ENCODE results near the gene PCDH7. TPM values are rescaled to one million over a fixed set of nuclear protein-coding genes. Genes with fewer than 3 reads are reported as not detected.

The PCDH7 gene
- polyA plus RNA-seq, 1 donor from 2014 or later: 12.6 TPM

DNA sequence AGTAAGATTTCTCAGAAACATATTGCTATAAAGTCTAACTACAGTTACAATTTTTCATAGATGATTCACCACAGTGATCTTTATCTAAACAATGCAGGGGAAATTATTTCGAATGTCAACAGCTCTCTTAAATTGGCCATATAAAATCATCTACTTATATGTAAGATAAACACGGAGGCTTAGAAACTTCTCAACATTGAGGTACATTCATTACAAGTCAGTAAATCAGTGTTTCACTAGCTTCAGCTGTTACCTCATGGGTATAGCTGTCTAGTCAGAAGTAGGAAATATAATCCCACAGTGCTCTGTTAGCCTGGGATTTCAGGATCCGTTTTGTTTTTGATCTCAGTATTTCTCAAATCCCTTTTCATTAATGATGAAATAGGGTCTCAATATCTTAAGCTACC, 43.2 kb downstream of the PCDH7 start:
- Histone ChIP-seq H3K9me3 (ENCODE audit: low read length) (no peaks in the 10 kb centered on the region), H3K9me2 (ENCODE audit: insufficient read depth, low read length) (no peaks in the 10 kb centered on the region), H2AFZ (ENCODE audit: low read depth, low read length) (no peak overlapping the region), H4K20me1 (ENCODE audit: insufficient read depth) (no peaks in the 10 kb centered on the region), H3F3A (ENCODE audit: insufficient read depth, low read length, poor library complexity, severe bottlenecking) (no peaks in the 10 kb centered on the region), H3K4me3 (ENCODE audit: low read length) (no peak overlapping the region), H3K79me2 (replicated peaks; ENCODE audit: insufficient read depth, low read length) (no peaks in the 10 kb centered on the region), H3K36me3 (ENCODE audit: insufficient read depth, low read length) (no peaks in the 10 kb centered on the region), H3K4me2 (ENCODE audit: low read length) (no peak overlapping the region), H3K9ac (ENCODE audit: low read length) (no peak overlapping the region), H3K27ac (ENCODE audit: low read length) (no peak overlapping the region), H3K27me3 (ENCODE audit: insufficient read depth, low read depth, low read length) (no peaks in the 10 kb centered on the region)
- TF ChIP-seq TAF1 (IDR thresholded peaks at IDR 0.05; ENCODE audit: low read depth) (no peak), RAD21 (conservative IDR thresholded peaks at IDR 0.05) (no peak), EZH2 (IDR thresholded peaks at IDR 0.05; ENCODE audit: borderline replicate concordance, insufficient read depth, low read length, poor library complexity, severe bottlenecking) (no peak), POLR2AphosphoS5 (IDR thresholded peaks at IDR 0.05) (no peak), EP300 (conservative IDR thresholded peaks at IDR 0.05; ENCODE audit: poor library complexity, severe bottlenecking) (no peak), MXI1 (conservative IDR thresholded peaks at IDR 0.05; ENCODE audit: poor library complexity, severe bottlenecking) (no peak), SMC3 (conservative IDR thresholded peaks at IDR 0.05; ENCODE audit: poor library complexity) (no peak)
- TF ChIP-seq, protein P1, sequence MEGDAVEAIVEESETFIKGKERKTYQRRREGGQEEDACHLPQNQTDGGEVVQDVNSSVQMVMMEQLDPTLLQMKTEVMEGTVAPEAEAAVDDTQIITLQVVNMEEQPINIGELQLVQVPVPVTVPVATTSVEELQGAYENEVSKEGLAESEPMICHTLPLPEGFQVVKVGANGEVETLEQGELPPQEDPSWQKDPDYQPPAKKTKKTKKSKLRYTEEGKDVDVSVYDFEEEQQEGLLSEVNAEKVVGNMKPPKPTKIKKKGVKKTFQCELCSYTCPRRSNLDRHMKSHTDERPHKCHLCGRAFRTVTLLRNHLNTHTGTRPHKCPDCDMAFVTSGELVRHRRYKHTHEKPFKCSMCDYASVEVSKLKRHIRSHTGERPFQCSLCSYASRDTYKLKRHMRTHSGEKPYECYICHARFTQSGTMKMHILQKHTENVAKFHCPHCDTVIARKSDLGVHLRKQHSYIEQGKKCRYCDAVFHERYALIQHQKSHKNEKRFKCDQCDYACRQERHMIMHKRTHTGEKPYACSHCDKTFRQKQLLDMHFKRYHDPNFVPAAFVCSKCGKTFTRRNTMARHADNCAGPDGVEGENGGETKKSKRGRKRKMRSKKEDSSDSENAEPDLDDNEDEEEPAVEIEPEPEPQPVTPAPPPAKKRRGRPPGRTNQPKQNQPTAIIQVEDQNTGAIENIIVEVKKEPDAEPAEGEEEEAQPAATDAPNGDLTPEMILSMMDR (IDR thresholded peaks at IDR 0.05; ENCODE audit: poor library complexity, severe bottlenecking): no peak

DNA sequence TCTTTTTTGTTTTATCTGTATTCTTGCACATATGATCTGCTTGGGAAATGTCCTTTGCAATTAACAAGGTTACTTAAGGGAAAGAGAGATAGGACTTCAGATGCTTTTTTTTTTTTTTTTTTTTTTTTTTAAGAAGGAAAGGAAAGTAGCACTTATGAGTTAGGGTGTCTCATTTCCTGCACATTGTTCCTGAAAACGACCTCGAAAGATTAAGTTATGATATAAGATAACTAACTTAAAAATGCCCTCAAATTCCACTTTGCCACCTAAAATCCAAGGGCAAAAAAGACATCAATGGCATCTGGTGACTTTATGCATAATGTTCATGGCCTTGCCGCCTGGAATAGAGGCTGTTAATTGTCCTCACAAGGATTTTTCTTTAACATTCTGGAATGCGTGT, 44.9 kb downstream of the PCDH7 start:
- TF ChIP-seq, protein P2, sequence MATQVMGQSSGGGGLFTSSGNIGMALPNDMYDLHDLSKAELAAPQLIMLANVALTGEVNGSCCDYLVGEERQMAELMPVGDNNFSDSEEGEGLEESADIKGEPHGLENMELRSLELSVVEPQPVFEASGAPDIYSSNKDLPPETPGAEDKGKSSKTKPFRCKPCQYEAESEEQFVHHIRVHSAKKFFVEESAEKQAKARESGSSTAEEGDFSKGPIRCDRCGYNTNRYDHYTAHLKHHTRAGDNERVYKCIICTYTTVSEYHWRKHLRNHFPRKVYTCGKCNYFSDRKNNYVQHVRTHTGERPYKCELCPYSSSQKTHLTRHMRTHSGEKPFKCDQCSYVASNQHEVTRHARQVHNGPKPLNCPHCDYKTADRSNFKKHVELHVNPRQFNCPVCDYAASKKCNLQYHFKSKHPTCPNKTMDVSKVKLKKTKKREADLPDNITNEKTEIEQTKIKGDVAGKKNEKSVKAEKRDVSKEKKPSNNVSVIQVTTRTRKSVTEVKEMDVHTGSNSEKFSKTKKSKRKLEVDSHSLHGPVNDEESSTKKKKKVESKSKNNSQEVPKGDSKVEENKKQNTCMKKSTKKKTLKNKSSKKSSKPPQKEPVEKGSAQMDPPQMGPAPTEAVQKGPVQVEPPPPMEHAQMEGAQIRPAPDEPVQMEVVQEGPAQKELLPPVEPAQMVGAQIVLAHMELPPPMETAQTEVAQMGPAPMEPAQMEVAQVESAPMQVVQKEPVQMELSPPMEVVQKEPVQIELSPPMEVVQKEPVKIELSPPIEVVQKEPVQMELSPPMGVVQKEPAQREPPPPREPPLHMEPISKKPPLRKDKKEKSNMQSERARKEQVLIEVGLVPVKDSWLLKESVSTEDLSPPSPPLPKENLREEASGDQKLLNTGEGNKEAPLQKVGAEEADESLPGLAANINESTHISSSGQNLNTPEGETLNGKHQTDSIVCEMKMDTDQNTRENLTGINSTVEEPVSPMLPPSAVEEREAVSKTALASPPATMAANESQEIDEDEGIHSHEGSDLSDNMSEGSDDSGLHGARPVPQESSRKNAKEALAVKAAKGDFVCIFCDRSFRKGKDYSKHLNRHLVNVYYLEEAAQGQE (IDR thresholded peaks at IDR 0.05; ENCODE audit: borderline replicate concordance): no peak
- no peak for TF ChIP-seq MXI1 (conservative IDR thresholded peaks at IDR 0.05; ENCODE audit: poor library complexity, severe bottlenecking)
- TF ChIP-seq, protein P1 (IDR thresholded peaks at IDR 0.05; ENCODE audit: poor library complexity, severe bottlenecking): no peak
- TF ChIP-seq TAF1 (IDR thresholded peaks at IDR 0.05; ENCODE audit: low read depth): no peak
- no peak for TF ChIP-seq SMC3 (conservative IDR thresholded peaks at IDR 0.05; ENCODE audit: poor library complexity)
- no peak for TF ChIP-seq RAD21 (conservative IDR thresholded peaks at IDR 0.05)
- TF ChIP-seq EZH2 (IDR thresholded peaks at IDR 0.05; ENCODE audit: borderline replicate concordance, insufficient read depth, low read length, poor library complexity, severe bottlenecking): no peak
- no peak for TF ChIP-seq POLR2AphosphoS5 (IDR thresholded peaks at IDR 0.05)
- no peak for TF ChIP-seq EP300 (conservative IDR thresholded peaks at IDR 0.05; ENCODE audit: poor library complexity, severe bottlenecking)
- Histone ChIP-seq H3K79me2 (replicated peaks; ENCODE audit: insufficient read depth, low read length) (no peaks in the 10 kb centered on the region), H3F3A (ENCODE audit: insufficient read depth, low read length, poor library complexity, severe bottlenecking) (no peaks in the 10 kb centered on the region), H3K9me3 (ENCODE audit: low read length) (no peaks in the 10 kb centered on the region), H3K9me2 (ENCODE audit: insufficient read depth, low read length) (no peaks in the 10 kb centered on the region), H3K4me2 (ENCODE audit: low read length) (no peak overlapping the region), H3K4me3 (ENCODE audit: low read length) (no peak overlapping the region), H3K36me3 (ENCODE audit: insufficient read depth, low read length) (no peaks in the 10 kb centered on the region), H2AFZ (ENCODE audit: low read depth, low read length) (no peak overlapping the region), H4K20me1 (ENCODE audit: insufficient read depth) (no peaks in the 10 kb centered on the region), H3K27me3 (ENCODE audit: insufficient read depth, low read depth, low read length) (no peaks in the 10 kb centered on the region), H3K27ac (ENCODE audit: low read length) (no peak overlapping the region), H3K9ac (ENCODE audit: low read length) (no peak overlapping the region)
